ENCODE measurements around the gene PIGU. TPM values are rescaled to one million over a fixed set of nuclear protein-coding genes. Genes with fewer than 3 reads are reported as not detected.

The PIGU gene
- total RNA-seq, 1 donor from 2014 or later = 19.8 TPM

GRCh38 chr20:34581341-34582184, 95.3 kb downstream of the PIGU start:
- H3K27ac Mint-ChIP-seq (ENCODE audit: unreplicated experiment) = peak overlapping the region; percentile 80
- peaks cover 4% of the 10 kb centered on the region for H3K36me3 Mint-ChIP-seq (ENCODE audit: low read depth)
- no peaks in the 10 kb centered on the region for H3K9me3 Mint-ChIP-seq (ENCODE audit: low read depth)
- H3K27me3 Mint-ChIP-seq (ENCODE audit: low read depth) = no peaks in the 10 kb centered on the region
- no peak overlapping the region for H3K4me3 Mint-ChIP-seq (ENCODE audit: unreplicated experiment)
- no peak for TF ChIP-seq CTCF (IDR thresholded peaks at IDR 0.05)
- DNase-seq (ENCODE audit: low spot score) = no peak
- peaks cover 24% of the 10 kb centered on the region for H3K4me1 Mint-ChIP-seq (ENCODE audit: low read depth)

DNA sequence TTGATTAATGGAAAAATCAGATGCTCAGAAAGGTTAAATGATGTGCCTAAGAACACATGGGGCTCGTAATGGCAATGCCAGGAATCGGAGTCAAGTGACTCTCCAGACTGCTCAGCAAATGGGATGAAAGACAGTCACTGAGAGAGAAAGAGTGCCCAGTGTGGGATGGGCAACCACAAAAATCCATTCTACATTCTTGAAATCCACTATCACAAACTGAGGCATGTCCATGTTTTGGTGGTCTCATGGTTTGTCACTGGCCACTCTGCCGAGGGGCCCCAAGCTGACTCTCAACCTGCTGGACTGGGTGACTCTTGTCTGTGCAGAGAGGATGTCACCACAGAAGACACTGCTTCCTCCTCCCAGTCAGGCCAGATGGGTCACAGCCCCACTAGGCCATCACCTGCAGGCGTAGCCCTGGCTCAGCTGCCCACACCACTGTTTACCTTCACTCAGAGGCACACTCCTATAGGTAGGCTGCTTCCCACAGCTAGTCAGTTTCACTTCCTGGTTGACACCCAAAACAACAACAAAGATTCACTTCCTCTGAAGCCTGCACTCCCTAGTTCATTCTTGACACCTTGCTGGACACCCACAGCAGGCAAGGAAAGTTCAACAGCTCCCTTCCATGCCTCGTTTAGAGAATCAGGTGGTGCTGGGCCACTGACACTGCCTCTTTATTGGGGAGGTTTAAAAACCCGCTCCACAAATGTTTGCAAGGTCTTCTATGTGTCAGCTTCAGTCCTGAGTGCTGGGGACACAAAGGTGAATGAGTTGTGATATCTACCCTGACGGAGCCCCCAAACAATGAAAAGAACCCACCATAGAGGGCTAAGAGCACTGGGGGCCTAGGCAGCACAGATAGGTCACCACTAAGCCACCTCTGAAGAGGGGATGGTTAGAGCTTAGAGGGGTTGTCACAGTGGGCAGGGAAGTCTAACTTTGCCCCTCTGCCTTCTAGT, 96.6 kb downstream of the PIGU start:
- TF ChIP-seq CTCF (IDR thresholded peaks at IDR 0.05) = no peak
- DNase-seq (ENCODE audit: low spot score) = no peak
- Mint-ChIP-seq H3K36me3 (ENCODE audit: low read depth) (peaks cover 4% of the 10 kb centered on the region), H3K27me3 (ENCODE audit: low read depth) (no peaks in the 10 kb centered on the region), H3K27ac (ENCODE audit: unreplicated experiment) (peak overlapping the region; percentile 51), H3K4me3 (ENCODE audit: unreplicated experiment) (no peak overlapping the region), H3K9me3 (ENCODE audit: low read depth) (no peaks in the 10 kb centered on the region), H3K4me1 (ENCODE audit: low read depth) (peaks cover 24% of the 10 kb centered on the region)

- Mint-ChIP-seq H3K27me3 (ENCODE audit: low read depth) (no peaks in the 10 kb centered on the region), H3K36me3 (ENCODE audit: low read depth) (peaks cover 6% of the 10 kb centered on the region), H3K4me1 (ENCODE audit: low read depth) (peaks cover 24% of the 10 kb centered on the region), H3K9me3 (ENCODE audit: low read depth) (no peaks in the 10 kb centered on the region), H3K4me3 (ENCODE audit: unreplicated experiment) (no peak overlapping the region), H3K27ac (ENCODE audit: unreplicated experiment) (peak overlapping the region; percentile 83)
- peak; percentile 92 for TF ChIP-seq CTCF (IDR thresholded peaks at IDR 0.05)
- no peak for DNase-seq (ENCODE audit: low spot score)
Measured at GRCh38 chr20:34579191-34579978, 97.5 kb downstream of the PIGU start.

DNA sequence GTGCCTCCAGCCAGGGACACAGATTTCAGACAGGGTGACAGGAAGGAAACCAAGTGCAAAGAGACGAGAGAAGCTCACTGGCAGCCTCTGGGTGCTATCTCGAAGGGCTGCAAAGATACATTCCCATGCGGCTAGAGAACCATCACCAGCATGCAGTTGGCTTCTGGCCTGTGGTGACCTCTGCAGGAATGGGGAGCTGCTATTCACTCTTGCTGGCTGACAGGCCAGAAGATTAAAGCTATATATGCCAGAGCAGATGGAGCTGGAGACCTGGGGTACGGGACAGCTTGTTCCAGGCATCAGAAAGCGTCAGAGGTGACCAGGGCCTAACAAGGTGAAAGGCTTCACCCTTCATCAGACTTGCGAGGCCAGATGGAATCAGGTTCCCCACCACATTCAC, 98.4 kb downstream of the PIGU start:
- no peak for DNase-seq (ENCODE audit: low spot score)
- Mint-ChIP-seq H3K27ac (ENCODE audit: unreplicated experiment) (no peak overlapping the region), H3K4me3 (ENCODE audit: unreplicated experiment) (no peak overlapping the region), H3K27me3 (ENCODE audit: low read depth) (no peaks in the 10 kb centered on the region), H3K36me3 (ENCODE audit: low read depth) (peaks cover 10% of the 10 kb centered on the region), H3K4me1 (ENCODE audit: low read depth) (peaks cover 24% of the 10 kb centered on the region), H3K9me3 (ENCODE audit: low read depth) (no peaks in the 10 kb centered on the region)
- no peak for TF ChIP-seq CTCF (IDR thresholded peaks at IDR 0.05)
